Activated CD4-positive, alpha-beta memory T cell treated with anti-CD3 and anti-CD28 coated beads for 36 hours (primary cell): ENCODE results near the gene XXYLT1. TPM values are rescaled to one million over a fixed set of nuclear protein-coding genes. Genes with fewer than 3 reads are reported as not detected.

Source experiments
- CTCF ChIA-PET: fragments of 350-600 bp; sonication (Branson Sonifier 250); formaldehyde crosslinking; loops from one replicate; lab custom pipeline; 2021; ENCODE audit warnings: antibody characterized with exemption, inconsistent platforms; lab: Charles Lee
- POLR2A ChIA-PET: fragments of 350-600 bp; sonication (Branson Sonifier 250); formaldehyde crosslinking; loops from one replicate; lab custom pipeline; 2021; ENCODE audit warnings: antibody characterized with exemption; lab: Charles Lee
- DNase-seq: peaks from one replicate; pipeline ENCODE4 v3.0.0-alpha.2; 2020
- H3K27ac Mint-ChIP-seq: one replicate; pipeline ENCODE4 v1.8.0; 2021; ENCODE audit warnings: mixed read lengths
- H3K27me3 Mint-ChIP-seq: one replicate; pipeline ENCODE4 v1.8.0; 2021; ENCODE audit warnings: mixed read lengths
- H3K36me3 Mint-ChIP-seq: one replicate; pipeline ENCODE4 v1.8.0; 2021; ENCODE audit warnings: mixed read lengths
- H3K4me1 Mint-ChIP-seq: one replicate; pipeline ENCODE4 v1.8.0; 2021; ENCODE audit warnings: low read depth, mixed read lengths
- H3K4me3 Mint-ChIP-seq: one replicate; pipeline ENCODE4 v1.8.0; 2021; ENCODE audit warnings: mild to moderate bottlenecking, mixed read lengths
- H3K9me3 Mint-ChIP-seq: one replicate; pipeline ENCODE4 v1.8.0; 2021; ENCODE audit warnings: mixed read lengths
- intact Hi-C: fragments of 100-400 bp; cut with micrococcal nuclease; formaldehyde crosslinking; loops from one replicate; pipeline ENCODE4 v1.15.1; 2023
- total RNA-seq, 2 experiments: library from RNA; stranded (reverse); gene quantifications; one replicate each; pipeline ENCODE4 v1.2.3, GENCODE V29; 2021

XXYLT1 gene
- total RNA-seq, 2 experiments from 2014 or later = 3.3 to 4.4 TPM

- H3K36me3 Mint-ChIP-seq = no peaks in the 10 kb centered on the region
- H3K27me3 Mint-ChIP-seq = no peaks in the 10 kb centered on the region
- no peak overlapping the region for H3K4me3 Mint-ChIP-seq
- H3K27ac Mint-ChIP-seq = no peak overlapping the region
- H3K9me3 Mint-ChIP-seq = no peaks in the 10 kb centered on the region
- ChIA-PET CTCF (no interaction called here), POLR2A (no interaction called here)
- H3K4me1 Mint-ChIP-seq = no peaks in the 10 kb centered on the region
- intact Hi-C loops = no loop called here
- no peak for DNase-seq
Observed at GRCh38 chr3:195072916-195073564, 197.9 kb downstream of the XXYLT1 start.

DNA sequence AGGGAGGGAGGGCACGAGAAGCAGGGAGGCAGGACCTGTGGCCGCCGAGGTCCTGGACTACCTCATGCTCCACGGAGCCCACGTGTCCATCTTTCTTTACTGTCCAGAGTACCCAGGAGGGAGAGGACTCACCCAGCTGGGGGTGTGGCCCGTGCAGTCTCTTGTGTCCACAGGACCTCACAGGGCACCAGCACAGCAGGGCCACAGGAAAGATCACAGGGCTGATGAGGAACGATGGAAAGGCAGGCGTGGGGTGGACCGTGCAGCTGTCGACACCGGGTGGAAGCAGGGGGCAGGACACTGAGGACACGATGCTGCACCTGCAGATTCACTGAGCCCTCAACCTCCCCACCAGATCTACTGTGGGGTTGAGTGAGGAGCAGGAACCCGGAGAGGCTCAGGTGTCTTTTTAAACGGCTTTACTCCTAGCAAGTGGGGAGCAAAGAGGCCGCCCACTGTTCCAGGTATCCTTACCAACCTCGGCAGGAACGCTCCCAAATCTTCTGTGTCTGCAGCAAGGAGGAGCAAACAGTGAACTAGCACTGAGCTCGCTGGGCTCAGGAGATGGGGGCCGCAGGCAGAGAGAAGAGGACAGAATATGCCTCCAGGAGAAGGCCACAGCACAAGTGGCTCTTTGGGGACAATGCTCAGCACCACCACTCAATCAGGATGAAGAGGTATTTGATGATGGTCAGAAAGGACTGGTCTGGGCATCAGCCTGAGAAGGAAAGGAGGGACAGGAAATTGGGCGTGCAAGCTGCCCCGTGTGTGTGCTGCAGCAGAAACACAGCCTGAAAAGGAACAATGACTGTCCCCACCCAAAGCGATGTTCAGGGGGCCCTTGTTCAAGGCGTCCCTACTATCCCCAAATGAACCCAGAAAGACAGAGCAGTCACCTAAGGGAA lies 198.8 kb downstream of the XXYLT1 start:
- Mint-ChIP-seq H3K4me3 (no peak overlapping the region), H3K27ac (no peak overlapping the region), H3K27me3 (no peaks in the 10 kb centered on the region), H3K9me3 (no peaks in the 10 kb centered on the region), H3K4me1 (no peaks in the 10 kb centered on the region), H3K36me3 (no peaks in the 10 kb centered on the region)
- intact Hi-C loops = no loop called here
- POLR2A ChIA-PET = no interaction called here
- DNase-seq = no peak
- CTCF ChIA-PET = no interaction called here

DNA sequence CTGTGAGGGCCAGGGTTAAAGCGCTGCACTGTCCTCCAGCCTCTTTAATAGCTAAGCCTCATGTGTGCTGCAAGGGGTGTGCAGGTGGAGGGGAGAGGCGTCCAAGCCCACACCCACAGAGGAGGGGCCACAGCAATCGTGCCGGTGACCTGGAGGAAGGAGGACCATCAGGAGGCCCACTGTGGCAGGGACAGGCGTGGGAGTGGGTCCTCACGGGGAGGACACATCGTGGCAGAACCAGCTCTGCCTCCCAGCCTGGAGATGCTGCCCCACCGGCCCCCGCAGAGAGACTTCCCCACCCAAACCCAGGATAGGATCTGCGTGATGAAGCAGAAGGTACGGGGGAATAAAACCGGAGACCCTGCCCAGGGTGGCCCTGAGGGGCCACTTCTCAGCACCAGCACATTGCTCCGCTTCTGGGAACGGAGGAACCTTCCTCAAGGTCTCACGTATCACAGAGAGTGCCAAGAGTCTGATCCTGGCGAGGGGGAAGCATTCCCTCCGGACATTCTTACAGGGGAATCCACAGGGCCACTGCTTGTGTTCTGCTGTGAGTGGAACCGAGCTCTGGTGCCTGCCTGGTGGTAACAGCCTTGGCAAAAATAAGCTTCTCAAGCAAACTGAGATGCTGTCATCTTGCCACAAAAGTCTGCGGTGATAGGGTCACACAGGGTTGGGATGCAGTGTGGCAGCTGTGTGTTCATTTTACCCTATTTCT lies 199.8 kb downstream of the XXYLT1 start:
- ChIA-PET CTCF (no interaction called here), POLR2A (no interaction called here)
- Mint-ChIP-seq H3K4me3 (no peak overlapping the region), H3K4me1 (no peaks in the 10 kb centered on the region), H3K27ac (no peak overlapping the region), H3K27me3 (no peaks in the 10 kb centered on the region), H3K9me3 (no peaks in the 10 kb centered on the region), H3K36me3 (no peaks in the 10 kb centered on the region)
- no peak for DNase-seq
- intact Hi-C loops = no loop called here

GRCh38 chr3:195070336-195070735 lies 200.6 kb downstream of the XXYLT1 start:
- Mint-ChIP-seq H3K27ac (no peak overlapping the region), H3K4me1 (no peaks in the 10 kb centered on the region), H3K9me3 (no peaks in the 10 kb centered on the region), H3K36me3 (no peaks in the 10 kb centered on the region), H3K4me3 (no peak overlapping the region), H3K27me3 (no peaks in the 10 kb centered on the region)
- DNase-seq = no peak
- ChIA-PET CTCF (no interaction called here), POLR2A (no interaction called here)
- intact Hi-C loops = no loop called here

- no peak overlapping the region for H3K27ac Mint-ChIP-seq
- H3K9me3 Mint-ChIP-seq = no peaks in the 10 kb centered on the region
- no peaks in the 10 kb centered on the region for H3K27me3 Mint-ChIP-seq
- intact Hi-C loops = no loop called here
- ChIA-PET POLR2A (no interaction called here), CTCF (no interaction called here)
- no peak overlapping the region for H3K4me3 Mint-ChIP-seq
- DNase-seq = no peak
- H3K36me3 Mint-ChIP-seq = no peaks in the 10 kb centered on the region
- no peaks in the 10 kb centered on the region for H3K4me1 Mint-ChIP-seq
Observed at GRCh38 chr3:195069501-195070251, 201.3 kb downstream of the XXYLT1 start.

- Mint-ChIP-seq H3K4me3 (no peak overlapping the region), H3K36me3 (no peaks in the 10 kb centered on the region), H3K4me1 (no peaks in the 10 kb centered on the region), H3K27me3 (no peaks in the 10 kb centered on the region), H3K27ac (no peak overlapping the region), H3K9me3 (no peaks in the 10 kb centered on the region)
- POLR2A ChIA-PET = no interaction called here
- intact Hi-C loops = no loop called here
- CTCF ChIA-PET = no interaction called here
- DNase-seq = no peak
Observed at GRCh38 chr3:195068084-195069080, 202.6 kb downstream of the XXYLT1 start.

GRCh38 chr3:195066441-195066841 lies 204.5 kb downstream of the XXYLT1 start:
- H3K9me3 Mint-ChIP-seq = no peaks in the 10 kb centered on the region
- intact Hi-C loops = no loop called here
- no peaks in the 10 kb centered on the region for H3K4me1 Mint-ChIP-seq
- H3K4me3 Mint-ChIP-seq = no peak overlapping the region
- no peak overlapping the region for H3K27ac Mint-ChIP-seq
- no peaks in the 10 kb centered on the region for H3K36me3 Mint-ChIP-seq
- H3K27me3 Mint-ChIP-seq = no peaks in the 10 kb centered on the region
- POLR2A ChIA-PET = no interaction called here
- DNase-seq = no peak
- CTCF ChIA-PET = no interaction called here

GRCh38 chr3:195065864-195066185 lies 205.1 kb downstream of the XXYLT1 start:
- Mint-ChIP-seq H3K36me3 (no peaks in the 10 kb centered on the region), H3K4me3 (no peak overlapping the region), H3K27ac (no peak overlapping the region), H3K4me1 (no peaks in the 10 kb centered on the region), H3K27me3 (no peaks in the 10 kb centered on the region), H3K9me3 (no peaks in the 10 kb centered on the region)
- POLR2A ChIA-PET = no interaction called here
- DNase-seq = no peak
- CTCF ChIA-PET = no interaction called here
- intact Hi-C loops = no loop called here

DNA sequence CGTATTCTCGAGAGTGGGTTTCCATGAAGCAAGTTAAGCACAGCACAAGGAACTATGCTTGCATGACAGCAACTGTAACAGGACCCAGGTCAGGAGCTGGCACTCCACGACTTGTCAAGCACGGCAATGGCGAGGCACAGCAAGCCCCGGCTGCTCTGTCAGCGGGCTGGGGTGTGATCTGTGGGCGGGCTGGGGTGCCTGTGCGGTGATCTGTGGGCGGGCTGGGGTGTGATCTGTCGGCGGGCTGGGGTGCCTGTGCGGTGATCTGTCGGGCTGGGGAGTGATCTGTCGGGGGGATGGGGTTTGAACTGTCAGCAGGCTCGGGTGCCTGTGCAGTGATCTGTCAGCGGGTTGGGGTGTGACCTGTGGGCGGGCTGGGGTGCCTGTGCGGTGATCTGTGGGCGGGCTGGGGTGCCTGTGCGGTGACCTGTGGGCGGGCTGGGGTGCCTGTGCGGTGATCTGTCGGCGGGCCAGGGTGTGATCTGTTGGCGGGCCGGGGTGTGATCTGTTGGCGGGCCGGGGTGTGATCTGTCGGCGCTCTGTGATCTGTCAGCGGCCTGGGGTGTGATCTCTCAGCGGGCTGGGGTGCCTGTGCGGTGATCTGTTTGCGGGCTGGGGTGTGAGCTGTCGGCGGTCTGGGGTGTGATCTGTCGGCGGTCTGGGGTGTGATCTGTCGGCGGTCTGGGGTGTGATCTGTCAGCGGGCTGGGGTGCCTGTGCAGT lies 205.7 kb downstream of the XXYLT1 start:
- DNase-seq = no peak
- CTCF ChIA-PET = no interaction called here
- Mint-ChIP-seq H3K9me3 (no peaks in the 10 kb centered on the region), H3K27ac (no peak overlapping the region), H3K27me3 (no peaks in the 10 kb centered on the region), H3K4me3 (no peak overlapping the region), H3K36me3 (no peaks in the 10 kb centered on the region), H3K4me1 (no peaks in the 10 kb centered on the region)
- POLR2A ChIA-PET = no interaction called here
- intact Hi-C loops = no loop called here

- POLR2A ChIA-PET = interaction anchor here (0.9 kb wide), 1 partner anchor 17 kb away, joined by 4 read pairs; no protein-coding TSS in a partner anchor
- no peak for DNase-seq
- Mint-ChIP-seq H3K9me3 (no peaks in the 10 kb centered on the region), H3K36me3 (no peaks in the 10 kb centered on the region), H3K27me3 (no peaks in the 10 kb centered on the region), H3K4me3 (no peak overlapping the region), H3K27ac (no peak overlapping the region), H3K4me1 (no peaks in the 10 kb centered on the region)
- intact Hi-C loops = no loop called here
- CTCF ChIA-PET = no interaction called here
Observed at GRCh38 chr3:195064300-195064931, 206.5 kb downstream of the XXYLT1 start.
